ENCODE measurements around the gene PATJ. TPM values are rescaled to one million over a fixed set of nuclear protein-coding genes. Genes with fewer than 3 reads are reported as not detected.

The PATJ gene
- total RNA-seq, 1 experiment from 2014 or later = 28.7 TPM

DNA sequence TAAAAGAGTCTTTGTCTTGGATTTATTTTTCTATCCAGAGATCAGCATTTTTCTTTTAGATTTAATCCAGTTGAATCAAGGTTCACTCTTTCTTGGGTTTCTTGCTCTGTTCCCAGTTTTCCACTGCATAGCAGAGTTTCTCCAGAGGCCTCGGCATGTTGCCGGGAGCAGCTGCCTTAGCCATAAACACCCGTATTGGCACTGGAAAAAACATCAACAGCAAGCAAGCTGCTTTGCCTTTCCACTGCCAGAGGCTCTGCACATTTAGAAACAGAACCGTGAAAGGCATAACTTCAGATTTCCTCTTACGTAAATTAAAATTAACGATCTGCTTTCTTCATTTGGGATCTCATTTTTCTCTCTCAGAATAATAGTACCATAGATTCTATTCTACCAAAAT, 270.6 kb downstream of the PATJ start:
- no TSS peak for BruUV-seq (replicated peaks)
- H3F3A ChIP-seq (ENCODE audit: low read length, unreplicated experiment) = no peaks in the 10 kb centered on the region
- no peaks in the 10 kb centered on the region for H3K9me3 ChIP-seq (ENCODE audit: low read length)
- H3K4me3 ChIP-seq (ENCODE audit: low read length) = no peak overlapping the region
- ATAC-seq (no peak), DNase-seq (no peak)
- no peaks in the 10 kb centered on the region for H4K20me1 ChIP-seq (ENCODE audit: low read length)
- H3K9ac ChIP-seq (ENCODE audit: low read length) = no peak overlapping the region
- no peaks in the 10 kb centered on the region for H3K79me2 ChIP-seq (ENCODE audit: low read length)
- H3K27me3 ChIP-seq (ENCODE audit: low read length) = no peaks in the 10 kb centered on the region
- H3K4me2 ChIP-seq (ENCODE audit: low read length) = no peak overlapping the region
- TF ChIP-seq EZH2 (IDR thresholded peaks at IDR 0.05; ENCODE audit: low read length, unreplicated experiment) (no peak), EZH2phosphoT487 (IDR thresholded peaks at IDR 0.05; ENCODE audit: borderline replicate concordance, low read length) (no peak)
- TF ChIP-seq, protein P1, sequence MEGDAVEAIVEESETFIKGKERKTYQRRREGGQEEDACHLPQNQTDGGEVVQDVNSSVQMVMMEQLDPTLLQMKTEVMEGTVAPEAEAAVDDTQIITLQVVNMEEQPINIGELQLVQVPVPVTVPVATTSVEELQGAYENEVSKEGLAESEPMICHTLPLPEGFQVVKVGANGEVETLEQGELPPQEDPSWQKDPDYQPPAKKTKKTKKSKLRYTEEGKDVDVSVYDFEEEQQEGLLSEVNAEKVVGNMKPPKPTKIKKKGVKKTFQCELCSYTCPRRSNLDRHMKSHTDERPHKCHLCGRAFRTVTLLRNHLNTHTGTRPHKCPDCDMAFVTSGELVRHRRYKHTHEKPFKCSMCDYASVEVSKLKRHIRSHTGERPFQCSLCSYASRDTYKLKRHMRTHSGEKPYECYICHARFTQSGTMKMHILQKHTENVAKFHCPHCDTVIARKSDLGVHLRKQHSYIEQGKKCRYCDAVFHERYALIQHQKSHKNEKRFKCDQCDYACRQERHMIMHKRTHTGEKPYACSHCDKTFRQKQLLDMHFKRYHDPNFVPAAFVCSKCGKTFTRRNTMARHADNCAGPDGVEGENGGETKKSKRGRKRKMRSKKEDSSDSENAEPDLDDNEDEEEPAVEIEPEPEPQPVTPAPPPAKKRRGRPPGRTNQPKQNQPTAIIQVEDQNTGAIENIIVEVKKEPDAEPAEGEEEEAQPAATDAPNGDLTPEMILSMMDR (conservative IDR thresholded peaks at IDR 0.05; ENCODE audit: low read depth, low read length) = no peak
- ChIA-PET CTCF (no interaction called here), POLR2A (ENCODE audit: unreplicated experiment) (no interaction called here)
- no peak overlapping the region for H3K27ac ChIP-seq (ENCODE audit: low read length)
- H2AFZ ChIP-seq (ENCODE audit: low read length) = no peak overlapping the region
- no peaks in the 10 kb centered on the region for H3K4me1 ChIP-seq (ENCODE audit: insufficient read depth, low read length)
- H3K36me3 ChIP-seq (ENCODE audit: low read depth, low read length) = no peaks in the 10 kb centered on the region
- intact Hi-C loops (cut with micrococcal nuclease) = no loop called here
- no peaks in the 10 kb centered on the region for H3K9me2 ChIP-seq (replicated peaks; ENCODE audit: low read length)

GRCh38 chr1:62013264-62013663, 271.0 kb downstream of the PATJ start:
- Histone ChIP-seq H3K4me1 (ENCODE audit: insufficient read depth, low read length) (no peaks in the 10 kb centered on the region), H3F3A (ENCODE audit: low read length, unreplicated experiment) (no peaks in the 10 kb centered on the region), H3K27me3 (ENCODE audit: low read length) (no peaks in the 10 kb centered on the region), H3K9me3 (ENCODE audit: low read length) (no peaks in the 10 kb centered on the region), H3K9ac (ENCODE audit: low read length) (no peak overlapping the region), H3K79me2 (ENCODE audit: low read length) (no peaks in the 10 kb centered on the region), H4K20me1 (ENCODE audit: low read length) (no peaks in the 10 kb centered on the region), H3K9me2 (replicated peaks; ENCODE audit: low read length) (no peaks in the 10 kb centered on the region), H3K27ac (ENCODE audit: low read length) (no peak overlapping the region), H3K4me2 (ENCODE audit: low read length) (no peak overlapping the region), H3K36me3 (ENCODE audit: low read depth, low read length) (no peaks in the 10 kb centered on the region), H2AFZ (ENCODE audit: low read length) (no peak overlapping the region), H3K4me3 (ENCODE audit: low read length) (no peak overlapping the region)
- POLR2A ChIA-PET (ENCODE audit: unreplicated experiment) = no interaction called here
- no peak for TF ChIP-seq EZH2phosphoT487 (IDR thresholded peaks at IDR 0.05; ENCODE audit: borderline replicate concordance, low read length)
- TF ChIP-seq, protein P1 (conservative IDR thresholded peaks at IDR 0.05; ENCODE audit: low read depth, low read length) = no peak
- no peak for TF ChIP-seq EZH2 (IDR thresholded peaks at IDR 0.05; ENCODE audit: low read length, unreplicated experiment)
- no TSS peak for BruUV-seq (replicated peaks)
- no peak for DNase-seq
- intact Hi-C loops (cut with micrococcal nuclease) = no loop called here
- CTCF ChIA-PET = no interaction called here
- ATAC-seq = no peak

- Histone ChIP-seq H3F3A (ENCODE audit: low read length, unreplicated experiment) (no peaks in the 10 kb centered on the region), H3K4me2 (ENCODE audit: low read length) (no peak overlapping the region), H3K9me2 (replicated peaks; ENCODE audit: low read length) (no peaks in the 10 kb centered on the region), H3K9ac (ENCODE audit: low read length) (no peak overlapping the region), H2AFZ (ENCODE audit: low read length) (no peak overlapping the region), H3K27ac (ENCODE audit: low read length) (no peak overlapping the region), H3K36me3 (ENCODE audit: low read depth, low read length) (no peaks in the 10 kb centered on the region), H3K79me2 (ENCODE audit: low read length) (no peaks in the 10 kb centered on the region), H3K27me3 (ENCODE audit: low read length) (no peaks in the 10 kb centered on the region), H4K20me1 (ENCODE audit: low read length) (no peaks in the 10 kb centered on the region), H3K4me1 (ENCODE audit: insufficient read depth, low read length) (no peaks in the 10 kb centered on the region), H3K9me3 (ENCODE audit: low read length) (no peaks in the 10 kb centered on the region), H3K4me3 (ENCODE audit: low read length) (no peak overlapping the region)
- POLR2A ChIA-PET (ENCODE audit: unreplicated experiment) = no interaction called here
- CTCF ChIA-PET = no interaction called here
- TF ChIP-seq EZH2 (IDR thresholded peaks at IDR 0.05; ENCODE audit: low read length, unreplicated experiment) (no peak), EZH2phosphoT487 (IDR thresholded peaks at IDR 0.05; ENCODE audit: borderline replicate concordance, low read length) (no peak)
- TF ChIP-seq, protein P1 (conservative IDR thresholded peaks at IDR 0.05; ENCODE audit: low read depth, low read length) = no peak
- DNase-seq = no peak
- ATAC-seq = no peak
- intact Hi-C loops (cut with micrococcal nuclease) = no loop called here
- BruUV-seq (replicated peaks) = no TSS peak
These were observed 280.2 kb downstream of the PATJ start for GRCh38 chr1:62022382-62022983.
